Activated CD8-positive, alpha-beta memory T cell treated with anti-CD3 and anti-CD28 coated beads, Interleukin-2, amount 50 U/mL, for 48 hours (primary cell): ENCODE measurements around the gene RING1.

Source experiments
- DNase-seq: peaks from one replicate; pipeline ENCODE4 v3.0.0-alpha.2; 2020

RING1 gene

DNA sequence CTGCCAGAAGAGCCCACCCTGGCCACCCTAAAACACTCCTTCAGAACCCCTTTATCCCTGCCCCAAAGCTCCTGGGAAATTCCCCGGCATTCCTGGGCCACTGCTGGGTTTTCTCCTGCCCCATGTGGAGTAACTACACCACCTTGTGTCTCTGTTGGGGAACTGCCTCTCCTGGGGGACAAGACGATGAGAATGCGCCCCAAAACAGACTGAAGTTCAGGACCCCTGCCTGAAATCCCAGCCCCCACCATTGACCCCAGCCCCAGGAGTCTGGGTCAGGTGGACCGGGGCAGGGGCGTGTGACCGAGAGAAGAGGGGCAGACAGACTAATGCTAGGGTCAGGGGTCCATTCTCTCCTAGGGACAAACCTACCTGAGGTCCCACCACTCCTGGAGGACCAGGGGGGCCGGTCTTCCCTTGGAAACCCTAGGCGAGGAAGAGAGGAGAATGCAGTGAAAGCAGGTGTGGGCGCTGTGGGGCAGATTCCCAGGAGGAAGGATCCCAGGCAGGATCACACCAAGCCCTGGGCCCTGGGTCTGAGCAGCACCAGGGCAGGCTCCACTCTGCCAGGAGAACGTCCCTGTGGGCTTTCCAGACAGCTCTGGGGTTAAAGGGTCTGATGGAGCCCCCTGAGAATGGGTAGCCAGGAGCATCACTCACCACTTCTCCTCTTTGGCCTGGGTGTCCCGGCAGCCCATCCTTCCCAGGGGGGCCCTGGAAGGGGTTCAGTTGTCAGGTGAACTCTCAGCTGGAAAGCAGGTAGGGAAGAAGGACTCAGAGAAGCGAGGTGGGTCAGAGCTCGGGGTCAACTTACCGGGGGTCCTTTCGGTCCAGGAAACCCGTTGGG lies 35.4 kb upstream of the RING1 start:
- DNase-seq = no peak

GRCh38 chr6:33173535-33174180 lies 34.6 kb upstream of the RING1 start:
- DNase-seq = no peak

DNA sequence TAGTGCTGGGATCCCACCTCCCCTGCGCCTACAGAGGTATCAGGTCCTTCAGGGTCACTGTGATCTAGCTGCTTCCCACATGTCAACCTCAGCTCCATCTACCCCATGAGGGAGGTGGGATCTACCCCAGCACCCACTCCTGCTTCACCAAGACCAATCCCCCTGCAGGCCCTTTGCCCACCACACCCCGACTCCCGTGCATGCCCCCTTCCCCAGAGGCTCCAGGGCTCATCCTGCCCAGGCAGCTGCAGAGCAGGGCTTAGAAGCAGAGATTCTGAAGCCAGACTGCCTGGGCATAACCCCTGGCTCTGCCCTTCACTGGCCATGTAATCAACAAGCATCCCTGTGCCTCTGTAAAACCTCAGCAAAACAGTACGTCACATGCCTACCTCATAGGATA lies 33.5 kb upstream of the RING1 start:
- no peak for DNase-seq

- DNase-seq = no peak
These were observed 32.7 kb upstream of the RING1 start for GRCh38 chr6:33175436-33176069.

- no peak for DNase-seq
These were observed 31.4 kb upstream of the RING1 start for GRCh38 chr6:33176906-33177305.

DNA sequence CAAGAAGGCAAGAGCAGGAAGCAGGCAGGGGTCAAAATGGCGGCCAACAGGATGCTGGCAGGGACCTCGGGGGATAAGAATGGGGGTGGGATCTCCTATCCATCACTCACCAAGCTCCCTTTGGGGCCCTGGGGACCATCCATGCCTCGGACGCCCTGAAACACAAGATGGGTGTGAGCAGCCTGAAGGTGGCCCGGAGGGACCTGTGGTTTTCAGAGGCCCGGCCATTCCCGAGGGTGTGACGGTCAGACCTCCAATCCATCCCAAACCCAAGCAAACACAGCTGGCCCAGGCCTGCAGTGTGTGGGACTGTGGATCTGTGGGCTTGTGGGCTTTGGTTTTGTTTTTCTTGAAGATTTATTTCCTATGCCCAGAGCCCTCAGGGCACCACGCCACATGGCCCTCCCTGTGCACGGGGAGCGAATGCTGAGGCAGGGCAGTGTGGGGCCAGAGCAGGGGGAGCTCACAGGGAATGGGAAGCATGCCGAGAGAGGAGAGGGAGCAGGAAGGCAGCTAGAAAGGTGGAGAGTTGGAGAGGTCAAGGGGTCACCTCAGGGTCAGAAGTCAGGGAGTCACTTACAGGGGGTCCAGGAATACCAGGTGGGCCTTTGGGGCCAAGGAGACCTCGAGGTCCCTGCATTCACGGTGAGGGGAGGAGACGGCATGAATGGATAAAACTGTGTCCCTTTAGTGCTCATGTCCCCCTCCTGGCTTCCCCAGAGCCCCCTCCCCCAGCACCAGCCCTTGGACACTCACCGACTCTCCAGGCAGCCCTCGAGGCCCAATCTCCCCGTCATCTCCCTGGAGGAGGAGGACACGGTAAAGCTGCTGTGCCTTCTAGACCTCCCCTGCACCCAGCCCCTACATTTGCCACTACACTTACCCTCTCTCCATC lies 30.5 kb upstream of the RING1 start:
- DNase-seq = no peak

DNA sequence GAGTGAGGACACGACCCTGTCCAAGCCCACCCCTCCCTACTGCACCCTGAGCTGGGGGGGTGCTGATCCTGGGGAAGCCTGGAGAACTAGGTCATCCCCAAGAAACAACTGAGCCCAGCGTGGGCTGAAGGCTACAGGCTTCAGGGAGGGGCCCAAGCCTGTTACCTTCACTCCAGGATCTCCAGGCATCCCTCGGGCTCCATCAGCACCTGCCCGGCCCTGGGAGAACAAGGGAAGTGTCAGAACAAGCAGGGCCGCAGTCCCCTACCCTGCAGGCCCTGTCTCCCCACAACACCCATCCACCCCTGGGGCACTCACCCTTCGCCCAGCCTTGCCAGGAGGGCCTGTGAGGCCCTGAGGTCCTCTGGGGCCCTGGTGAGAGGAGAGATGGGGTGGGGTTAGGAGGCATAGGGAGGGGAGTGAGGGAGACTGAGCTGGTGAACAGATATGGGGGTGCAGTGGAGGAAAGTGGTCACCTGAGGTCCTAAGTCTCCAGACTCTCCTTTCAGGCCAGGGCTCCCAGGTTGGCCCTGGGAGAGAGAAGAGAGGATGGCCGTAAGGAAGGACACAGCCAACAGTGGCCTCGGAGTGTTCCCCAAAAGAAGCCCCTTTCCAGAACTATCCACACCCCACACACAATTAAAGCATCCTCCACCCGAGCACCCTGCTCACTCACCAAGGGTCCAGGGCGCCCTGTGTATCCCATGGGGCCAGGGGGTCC lies 29.4 kb upstream of the RING1 start:
- no peak for DNase-seq

- no peak for DNase-seq
These were observed 27.2 kb upstream of the RING1 start for GRCh38 chr6:33181141-33181540.

GRCh38 chr6:33183071-33183683 lies 25.1 kb upstream of the RING1 start:
- DNase-seq = no peak

GRCh38 chr6:33185190-33185589 lies 23.1 kb upstream of the RING1 start:
- no peak for DNase-seq

DNA sequence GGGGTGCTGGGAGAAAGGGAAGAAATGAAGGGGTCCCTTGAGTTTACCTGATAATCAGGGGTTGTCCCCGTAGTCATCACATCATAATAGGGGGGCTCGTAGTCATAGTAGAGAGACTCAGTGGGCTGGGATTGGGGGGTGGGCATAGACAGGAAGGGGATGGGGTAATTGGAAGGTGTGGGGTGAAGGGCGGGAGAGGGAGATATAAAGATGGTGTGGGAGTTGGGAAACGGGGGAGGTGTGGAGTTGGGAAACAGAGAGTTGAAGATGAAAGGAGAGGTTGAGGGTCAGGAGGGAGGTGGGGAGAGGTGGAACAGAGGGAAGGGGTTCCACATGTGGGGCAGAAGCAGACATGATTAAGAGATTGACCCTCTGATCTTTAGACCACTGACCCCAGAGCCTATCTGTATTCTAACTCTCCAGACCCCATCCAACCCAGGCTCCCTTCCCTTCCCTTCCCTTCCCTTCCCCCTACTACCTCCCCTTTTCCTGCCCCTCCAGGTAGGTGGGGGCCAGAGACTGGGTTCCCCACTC lies 22.6 kb upstream of the RING1 start:
- DNase-seq = no peak

GRCh38 chr6:33187809-33188208 lies 20.5 kb upstream of the RING1 start:
- DNase-seq = no peak

- DNase-seq = no peak
These were observed 19.1 kb upstream of the RING1 start for GRCh38 chr6:33189164-33189563.

GRCh38 chr6:33189625-33190448 lies 18.5 kb upstream of the RING1 start:
- DNase-seq = no peak

- DNase-seq = no peak
These were observed 17.7 kb upstream of the RING1 start for GRCh38 chr6:33190504-33191107.

DNA sequence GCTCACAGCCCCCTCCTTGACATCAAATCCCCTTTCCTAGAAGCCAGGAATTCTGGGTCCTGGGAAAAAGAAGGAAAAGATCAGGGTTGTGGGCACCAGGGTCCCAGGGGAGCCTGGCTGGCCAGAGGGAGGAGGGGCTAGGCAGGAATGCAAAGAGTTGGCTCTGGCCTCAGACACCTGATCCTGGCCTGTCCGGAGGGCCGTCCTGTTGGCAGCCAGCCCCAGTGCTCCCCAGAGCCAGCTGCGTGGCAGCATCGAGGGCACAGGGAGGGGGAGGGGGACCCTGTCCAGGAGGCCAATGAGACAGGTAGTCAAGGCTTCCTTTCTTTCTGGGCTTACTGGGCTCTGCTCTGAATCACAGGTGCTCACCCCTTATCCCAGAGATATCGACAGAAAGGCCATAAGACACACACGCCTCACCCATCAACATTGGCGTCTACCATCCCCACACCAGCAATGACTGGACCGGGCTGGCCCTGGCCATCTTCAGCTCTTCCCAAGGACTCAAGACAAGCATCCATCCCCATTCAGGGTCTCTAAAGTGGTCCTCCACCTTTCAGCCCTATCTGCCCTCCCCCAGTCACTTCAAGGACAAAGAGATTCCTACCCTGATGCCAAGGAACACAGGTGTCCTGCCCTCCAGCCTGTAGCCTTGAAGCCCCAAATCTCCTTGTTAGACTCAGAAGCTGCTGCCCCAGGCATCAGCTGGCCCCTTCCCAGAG lies 16.8 kb upstream of the RING1 start:
- DNase-seq = no peak

DNA sequence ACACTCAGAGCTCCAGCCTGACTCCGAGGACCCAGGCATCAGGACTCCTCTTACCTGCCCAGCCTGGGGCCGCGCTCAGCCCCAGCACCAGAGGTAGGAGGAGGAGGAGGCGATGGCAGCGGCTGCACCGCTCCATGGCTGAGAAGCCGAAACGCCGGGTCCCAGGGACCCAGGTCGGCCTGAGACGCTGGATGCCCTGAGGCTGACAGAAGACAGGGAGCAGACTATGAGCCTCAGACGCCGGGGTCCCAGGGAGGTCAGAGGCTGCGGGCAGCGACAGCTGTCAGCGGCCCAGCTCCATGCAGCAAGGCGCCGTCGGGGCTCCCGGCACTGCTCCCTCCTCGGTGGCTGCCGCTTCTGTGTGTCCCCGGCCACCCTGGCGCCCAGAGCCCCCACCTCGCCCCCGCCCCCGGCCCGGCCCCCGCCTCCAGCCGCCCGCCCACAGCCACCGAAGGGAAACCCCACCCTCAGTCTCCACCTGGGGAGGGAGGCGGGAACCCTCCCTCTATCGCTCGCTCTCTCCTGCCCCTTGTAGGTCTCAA lies 16.1 kb upstream of the RING1 start, which contains the start of gene COL11A2:
Gene COL11A2 (minus strand): TSS at position 363 of the 542 bp plus-strand sequence. CDS start 227 bp downstream, at position 136.
- no peak for DNase-seq

- DNase-seq = no peak
These were observed 15.4 kb upstream of the RING1 start for GRCh38 chr6:33192671-33193602.
